Keratinocyte (primary cell): ENCODE data around the gene CLCNKB.
"Not testable (repeated sequence)": the region's sequence is repeated elsewhere in the genome, so short reads cannot be mapped to it uniquely, and the experiment has no call there.

Experiments
- EZH2 ChIP-seq: IDR thresholded peaks from one replicate; pipeline ENCODE4 v1.6.1; 2012; ENCODE audit warnings: inconsistent platforms, mild to moderate bottlenecking, low read length, moderate library complexity
- TF ChIP-seq, protein P1 (sequence below), 3 experiments: IDR thresholded peaks in 1 of 3; conservative IDR thresholded peaks in 1 of 3; optimal IDR thresholded peaks in 1 of 3; 2 replicates in 2 of 3; 3 replicates in 1 of 3; pipeline versions ENCODE3 to v1.5.1; 2011; ENCODE audit warnings: low read length in 3 of 3, mild to moderate bottlenecking in 3 of 3, moderate library complexity in 2 of 3, control low read depth in 1 of 3, inconsistent platforms in 1 of 3; ENCODE audit not compliant: insufficient read depth in 2 of 3; ENCODE audit errors: extremely low read depth in 1 of 3

DNA sequence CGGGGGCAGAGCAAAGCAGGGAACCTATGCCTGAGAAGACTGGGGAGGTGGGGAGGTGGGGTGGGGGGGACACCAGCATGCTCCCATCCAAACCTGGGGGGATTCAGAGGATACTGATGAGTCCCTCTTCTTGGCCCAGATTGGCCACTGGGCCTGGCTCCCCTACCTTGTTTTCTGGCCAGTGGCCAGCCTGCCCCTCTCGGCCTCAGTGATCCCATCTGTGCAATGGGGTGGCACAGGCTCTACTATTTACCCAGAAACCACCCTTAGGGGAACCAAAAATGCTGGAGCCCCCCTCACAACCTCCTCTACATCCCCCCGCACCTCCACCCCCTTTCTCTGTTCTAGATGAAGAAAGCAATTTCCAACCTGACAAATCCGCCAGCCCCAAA is 12.9 kb downstream of the CLCNKB start:
- TF ChIP-seq, protein P1, sequence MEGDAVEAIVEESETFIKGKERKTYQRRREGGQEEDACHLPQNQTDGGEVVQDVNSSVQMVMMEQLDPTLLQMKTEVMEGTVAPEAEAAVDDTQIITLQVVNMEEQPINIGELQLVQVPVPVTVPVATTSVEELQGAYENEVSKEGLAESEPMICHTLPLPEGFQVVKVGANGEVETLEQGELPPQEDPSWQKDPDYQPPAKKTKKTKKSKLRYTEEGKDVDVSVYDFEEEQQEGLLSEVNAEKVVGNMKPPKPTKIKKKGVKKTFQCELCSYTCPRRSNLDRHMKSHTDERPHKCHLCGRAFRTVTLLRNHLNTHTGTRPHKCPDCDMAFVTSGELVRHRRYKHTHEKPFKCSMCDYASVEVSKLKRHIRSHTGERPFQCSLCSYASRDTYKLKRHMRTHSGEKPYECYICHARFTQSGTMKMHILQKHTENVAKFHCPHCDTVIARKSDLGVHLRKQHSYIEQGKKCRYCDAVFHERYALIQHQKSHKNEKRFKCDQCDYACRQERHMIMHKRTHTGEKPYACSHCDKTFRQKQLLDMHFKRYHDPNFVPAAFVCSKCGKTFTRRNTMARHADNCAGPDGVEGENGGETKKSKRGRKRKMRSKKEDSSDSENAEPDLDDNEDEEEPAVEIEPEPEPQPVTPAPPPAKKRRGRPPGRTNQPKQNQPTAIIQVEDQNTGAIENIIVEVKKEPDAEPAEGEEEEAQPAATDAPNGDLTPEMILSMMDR (optimal IDR thresholded peaks at IDR 0.05 in 1 of 3, IDR thresholded peaks at IDR 0.05 in 1 of 3, conservative IDR thresholded peaks at IDR 0.05 in 1 of 3; ENCODE audit: extremely low read depth in 1 of 3, insufficient read depth in 2 of 3, low read length in 3 of 3), result not testable (repeated sequence)
- TF ChIP-seq EZH2, result not testable (repeated sequence)
